H9 (cell line): ENCODE results near the gene CABLES2. TPM values are rescaled to one million over a fixed set of nuclear protein-coding genes. Genes with fewer than 3 reads are reported as not detected.

Experiments used
- DNase-seq: peaks from one replicate; pipeline ENCODE4 v3.0.0-alpha.2; 2017
- H2AFZ ChIP-seq: one replicate; pipeline ENCODE4 v1.6.1; 2013; ENCODE audit warnings: mild to moderate bottlenecking, low read length, control low read depth, moderate library complexity
- H2AK5ac ChIP-seq: 2 replicates; pipeline ENCODE4 v1.6.1; 2013; ENCODE audit warnings: low read length, control low read depth, mixed read lengths; ENCODE audit not compliant: insufficient read length
- H2BK120ac ChIP-seq: one replicate; pipeline ENCODE4 v1.6.1; 2013; ENCODE audit warnings: low read depth, mild to moderate bottlenecking, low read length, control low read depth, inconsistent platforms; ENCODE audit not compliant: poor library complexity, severe bottlenecking
- H2BK12ac ChIP-seq: 2 replicates; pipeline ENCODE4 v1.6.1; 2013; ENCODE audit warnings: low read length, control low read depth, mixed read lengths, low read depth; ENCODE audit not compliant: insufficient read length
- H2BK15ac ChIP-seq: 2 replicates; pipeline ENCODE4 v1.6.1; 2013; ENCODE audit warnings: low read depth, low read length, control low read depth
- H2BK20ac ChIP-seq: one replicate; pipeline ENCODE4 v1.6.1; 2013; ENCODE audit warnings: low read depth, mild to moderate bottlenecking, low read length, control low read depth, inconsistent platforms; ENCODE audit not compliant: poor library complexity, severe bottlenecking
- H2BK5ac ChIP-seq: 2 replicates; pipeline ENCODE4 v1.6.1; 2013; ENCODE audit warnings: low read length, control low read depth, mixed read lengths; ENCODE audit not compliant: insufficient read length
- H3K14ac ChIP-seq: 2 replicates; pipeline ENCODE4 v1.6.1; 2013; ENCODE audit warnings: low read length, control low read depth; ENCODE audit not compliant: insufficient read depth
- H3K18ac ChIP-seq: 2 replicates; pipeline ENCODE4 v1.6.1; 2013; ENCODE audit warnings: low read depth, mild to moderate bottlenecking, mixed read lengths, low read length, control low read depth; ENCODE audit not compliant: insufficient read length
- H3K23ac ChIP-seq: 2 replicates; pipeline ENCODE4 v1.6.1; 2013; ENCODE audit warnings: low read length, control low read depth, mixed read lengths, low read depth; ENCODE audit not compliant: insufficient read length
- H3K23me2 ChIP-seq: 2 replicates; pipeline ENCODE4 v1.6.1; 2013; ENCODE audit warnings: low read depth, mild to moderate bottlenecking, mixed read lengths, low read length, control low read depth; ENCODE audit not compliant: insufficient read length, poor library complexity, severe bottlenecking
- H3K27ac ChIP-seq: 2 replicates; pipeline ENCODE4 v1.5.1; 2013; ENCODE audit warnings: low read length, control low read depth, mixed read lengths, low read depth; ENCODE audit not compliant: insufficient read length
- H3K27me3 ChIP-seq: 2 replicates; pipeline ENCODE4 v1.6.1; 2013; ENCODE audit warnings: low read length, control low read depth, inconsistent platforms; ENCODE audit not compliant: insufficient read depth
- H3K4ac ChIP-seq: 2 replicates; pipeline ENCODE4 v1.6.1; 2013; ENCODE audit warnings: low read depth, mild to moderate bottlenecking, control low read depth, inconsistent platforms, low read length, moderate library complexity
- H3K4me1 ChIP-seq: 2 replicates; pipeline ENCODE4 v1.6.1; 2013; ENCODE audit warnings: low read length, control low read depth, inconsistent platforms; ENCODE audit not compliant: insufficient read depth
- H3K4me2 ChIP-seq: 2 replicates; pipeline ENCODE4 v1.6.1; 2013; ENCODE audit warnings: low read length, control low read depth, mixed read lengths; ENCODE audit not compliant: insufficient read length, insufficient read depth
- H3K56ac ChIP-seq: 2 replicates; pipeline ENCODE4 v1.6.1; 2013; ENCODE audit warnings: low read depth, mild to moderate bottlenecking, mixed read lengths, low read length, control low read depth; ENCODE audit not compliant: insufficient read length
- H3K79me1 ChIP-seq: 2 replicates; pipeline ENCODE4 v1.6.1; 2013; ENCODE audit warnings: low read depth, mild to moderate bottlenecking, moderate library complexity, low read length, control low read depth, inconsistent platforms; ENCODE audit not compliant: insufficient read depth, poor library complexity, severe bottlenecking
- H3K79me2 ChIP-seq: 2 replicates; pipeline ENCODE4 v1.6.1; 2013; ENCODE audit warnings: low read length, control low read depth, inconsistent platforms; ENCODE audit not compliant: insufficient read depth
- H3K9ac ChIP-seq: 2 replicates; pipeline ENCODE4 v1.6.1; 2013; ENCODE audit warnings: low read length, control low read depth, mixed read lengths; ENCODE audit not compliant: insufficient read length; ENCODE audit errors: extremely low read depth
- H3K9me3 ChIP-seq: one replicate; pipeline ENCODE4 v1.6.1; 2013; ENCODE audit warnings: low read depth, low read length, inconsistent platforms; ENCODE audit not compliant: control insufficient read depth
- H3T11ph ChIP-seq: one replicate; pipeline ENCODE4 v1.6.1; 2013; ENCODE audit warnings: mild to moderate bottlenecking, low read length, control low read depth, inconsistent platforms
- H4K20me1 ChIP-seq: one replicate; pipeline ENCODE4 v1.6.1; 2013; ENCODE audit not compliant: control insufficient read depth, insufficient read length, insufficient read depth
- H4K5ac ChIP-seq: 2 replicates; pipeline ENCODE4 v1.6.1; 2013; ENCODE audit warnings: low read depth, mild to moderate bottlenecking, mixed read lengths, low read length, control low read depth; ENCODE audit not compliant: insufficient read length
- H4K8ac ChIP-seq: replicated peaks from 2 replicates; pipeline ENCODE4 v1.6.1; 2013; ENCODE audit warnings: low read length, control low read depth, mixed read lengths, low read depth; ENCODE audit not compliant: insufficient read length
- H4K91ac ChIP-seq: 2 replicates; pipeline ENCODE4 v1.6.1; 2013; ENCODE audit warnings: low read depth, mild to moderate bottlenecking, moderate library complexity, mixed read lengths, low read length, control low read depth; ENCODE audit not compliant: insufficient read length
- H3K27ac Mint-ChIP-seq, 3 experiments: 2 replicates in 2 of 3; 3 replicates in 1 of 3; pipeline ENCODE4 v1.8.0; 2020 to 2021; ENCODE audit warnings: mixed read lengths in 3 of 3, mild to moderate bottlenecking in 1 of 3, moderate library complexity in 1 of 3
- H3K27me3 Mint-ChIP-seq: 2 replicates; pipeline ENCODE4 v1.8.0; 2021; ENCODE audit warnings: low read depth, mild to moderate bottlenecking, moderate library complexity, mixed read lengths
- H3K36me3 Mint-ChIP-seq, 3 experiments: 2 replicates in 2 of 3; 3 replicates in 1 of 3; pipeline ENCODE4 v1.8.0; 2020 to 2021; ENCODE audit warnings: low read depth in 3 of 3, mixed read lengths in 3 of 3; ENCODE audit not compliant: insufficient read depth in 1 of 3
- H3K4me1 Mint-ChIP-seq, 2 experiments: 2 replicates each; pipeline ENCODE4 v1.8.0; 2020; ENCODE audit warnings: mixed read lengths in 2 of 2
- H3K4me3 Mint-ChIP-seq, 2 experiments: 2 replicates in 1 of 2; 3 replicates in 1 of 2; pipeline ENCODE4 v1.8.0; 2020 to 2021; ENCODE audit warnings: mild to moderate bottlenecking in 2 of 2, mixed read lengths in 2 of 2, moderate library complexity in 1 of 2
- H3K9me3 Mint-ChIP-seq, 2 experiments: 2 replicates in 1 of 2; 3 replicates in 1 of 2; pipeline ENCODE4 v1.8.0; 2020; ENCODE audit warnings: mild to moderate bottlenecking in 2 of 2, mixed read lengths in 2 of 2, moderate library complexity in 1 of 2
- WGBS: extraction: QIAGEN DNeasy Blood & Tissue Kit; methylation state at CpG from one replicate; pipeline ENCODE4 v1.1.7; 2013; ENCODE audit warnings: missing lambda C conversion rate, low lambda C conversion rate, mixed read lengths; ENCODE audit not compliant: insufficient read length; ENCODE audit errors: extremely low coverage; 5-methylcytosine and 5-hydroxymethylcytosine counted together
- total RNA-seq: library from RNA; stranded (reverse); gene quantifications from 2 replicates; pipeline ENCODE4 v1.2.1, GENCODE V29; 2021
- TF ChIP-seq, protein P1 (sequence below): fragments of 200-600 bp; sonication (generic); conservative IDR thresholded peaks from 3 replicates; pipeline ENCODE4 v1.8.0; 2021; ENCODE audit warnings: antibody characterized with exemption, mild to moderate bottlenecking

Gene CABLES2
- total RNA-seq, 1 experiment from 2014 or later, result 10.8 TPM

DNA sequence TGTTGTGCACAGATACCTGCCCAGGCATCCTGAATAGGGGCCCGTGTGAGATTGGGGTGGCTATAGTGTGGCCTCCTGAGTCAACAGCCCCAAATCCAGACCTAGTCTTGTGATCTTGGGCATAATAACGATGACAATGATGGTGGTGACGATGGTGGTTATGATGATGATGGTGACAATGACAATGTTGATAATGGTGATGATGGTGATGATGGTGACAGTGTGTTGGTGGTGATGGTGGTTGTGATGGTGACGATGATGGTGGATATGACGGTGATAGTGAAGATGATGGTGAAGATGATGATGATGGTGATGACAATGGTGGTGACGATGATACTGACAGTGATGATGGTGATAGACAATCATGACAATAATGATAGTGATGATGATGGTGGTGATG lies 25.2 kb downstream of the CABLES2 start:
- no peak overlapping the region for H3K18ac ChIP-seq
- no peak overlapping the region for H2BK20ac ChIP-seq
- no peaks in the 10 kb centered on the region for H3K4me1 ChIP-seq
- DNase-seq, result no peak
- no peaks in the 10 kb centered on the region for H3K79me1 ChIP-seq
- no CpG with 5 or more reads among the region's 6 CpGs for WGBS
- H4K20me1 ChIP-seq, result no peaks in the 10 kb centered on the region
- Mint-ChIP-seq H3K9me3 (peaks cover 4 to 6% of the 10 kb centered on the region in 2 experiments; a peak in 4 of 5 replicates), H3K4me3 (peak overlapping the region in 1 of 2 experiments; percentile 0; a peak in 1 of 5 replicates), H3K4me1 (peaks cover 18 to 27% of the 10 kb centered on the region in 2 experiments), H3K36me3 (peaks cover 8 to 17% (median 11%) of the 10 kb centered on the region in 3 experiments), H3K27me3 (no peaks in the 10 kb centered on the region; the same call in 1 of the 2 replicates), H3K27ac (no peak overlapping the region)
- H2BK12ac ChIP-seq, result no peak overlapping the region
- peaks cover 6% of the 10 kb centered on the region for H3K23me2 ChIP-seq
- no peak overlapping the region for H3K14ac ChIP-seq
- no peaks in the 10 kb centered on the region for H3K9me3 ChIP-seq
- H2BK15ac ChIP-seq, result no peak overlapping the region
- H3T11ph ChIP-seq, result no peak overlapping the region
- H4K91ac ChIP-seq, result no peak overlapping the region
- H3K23ac ChIP-seq, result no peak overlapping the region
- H2AK5ac ChIP-seq, result no peak overlapping the region
- H3K4ac ChIP-seq, result no peak overlapping the region
- H3K9ac ChIP-seq, result no peak overlapping the region
- H2BK5ac ChIP-seq, result no peak overlapping the region
- no peak overlapping the region for H4K5ac ChIP-seq
- H3K79me2 ChIP-seq, result peaks cover 4% of the 10 kb centered on the region; the same call in 1 of the 2 replicates
- no peak overlapping the region for H3K27ac ChIP-seq
- TF ChIP-seq, protein P1, sequence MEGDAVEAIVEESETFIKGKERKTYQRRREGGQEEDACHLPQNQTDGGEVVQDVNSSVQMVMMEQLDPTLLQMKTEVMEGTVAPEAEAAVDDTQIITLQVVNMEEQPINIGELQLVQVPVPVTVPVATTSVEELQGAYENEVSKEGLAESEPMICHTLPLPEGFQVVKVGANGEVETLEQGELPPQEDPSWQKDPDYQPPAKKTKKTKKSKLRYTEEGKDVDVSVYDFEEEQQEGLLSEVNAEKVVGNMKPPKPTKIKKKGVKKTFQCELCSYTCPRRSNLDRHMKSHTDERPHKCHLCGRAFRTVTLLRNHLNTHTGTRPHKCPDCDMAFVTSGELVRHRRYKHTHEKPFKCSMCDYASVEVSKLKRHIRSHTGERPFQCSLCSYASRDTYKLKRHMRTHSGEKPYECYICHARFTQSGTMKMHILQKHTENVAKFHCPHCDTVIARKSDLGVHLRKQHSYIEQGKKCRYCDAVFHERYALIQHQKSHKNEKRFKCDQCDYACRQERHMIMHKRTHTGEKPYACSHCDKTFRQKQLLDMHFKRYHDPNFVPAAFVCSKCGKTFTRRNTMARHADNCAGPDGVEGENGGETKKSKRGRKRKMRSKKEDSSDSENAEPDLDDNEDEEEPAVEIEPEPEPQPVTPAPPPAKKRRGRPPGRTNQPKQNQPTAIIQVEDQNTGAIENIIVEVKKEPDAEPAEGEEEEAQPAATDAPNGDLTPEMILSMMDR, result no peak
- no peak overlapping the region for H4K8ac ChIP-seq
- H3K27me3 ChIP-seq, result no peaks in the 10 kb centered on the region
- H2AFZ ChIP-seq, result no peak overlapping the region
- no peak overlapping the region for H3K4me2 ChIP-seq
- H3K56ac ChIP-seq, result no peak overlapping the region
- no peak overlapping the region for H2BK120ac ChIP-seq
